Stimulated activated CD4-positive, alpha-beta T cell treated with anti-CD3 and anti-CD28 coated beads, Interleukin-15, amount 100 ng/mL, for 24 hours (primary cell): ENCODE data around the gene CDH5.

ENCODE experiments used
- DNase-seq: peaks from one replicate; pipeline ENCODE4 v3.0.0-alpha.2; 2020

The CDH5 gene

GRCh38 chr16:66395806-66396555, 29.5 kb downstream of the CDH5 start:
- no peak for DNase-seq

GRCh38 chr16:66397736-66398433, 31.4 kb downstream of the CDH5 start:
- DNase-seq = no peak

- no peak for DNase-seq
Measured at GRCh38 chr16:66399031-66399430, 32.5 kb downstream of the CDH5 start.

- DNase-seq = no peak
Measured at GRCh38 chr16:66399930-66400329, 33.4 kb downstream of the CDH5 start.

- no peak for DNase-seq
Measured at GRCh38 chr16:66400503-66401380, 34.3 kb downstream of the CDH5 start.

- no peak for DNase-seq
Measured at GRCh38 chr16:66401610-66402009, 35.1 kb downstream of the CDH5 start.

- no peak for DNase-seq
Measured at GRCh38 chr16:66402166-66402565, 35.7 kb downstream of the CDH5 start.

GRCh38 chr16:66402591-66403230, 36.2 kb downstream of the CDH5 start:
- DNase-seq = no peak

GRCh38 chr16:66403531-66404145, 37.1 kb downstream of the CDH5 start:
- no peak for DNase-seq

- DNase-seq = no peak
Measured at GRCh38 chr16:66405057-66405783, 38.7 kb downstream of the CDH5 start.

- DNase-seq = peak; percentile 92
Measured at GRCh38 chr16:66406534-66407221, 40.2 kb downstream of the CDH5 start.

- peak; percentile 43 for DNase-seq
Measured at GRCh38 chr16:66408163-66409048, 41.9 kb downstream of the CDH5 start.

- DNase-seq = no peak
Measured at GRCh38 chr16:66409156-66409555, 42.7 kb downstream of the CDH5 start.

GRCh38 chr16:66412182-66412581, 45.7 kb downstream of the CDH5 start:
- no peak for DNase-seq

GRCh38 chr16:66414891-66415290, 48.4 kb downstream of the CDH5 start:
- DNase-seq = no peak

GRCh38 chr16:66416136-66416535, 49.6 kb downstream of the CDH5 start:
- no peak for DNase-seq

GRCh38 chr16:66416939-66417700, 50.6 kb downstream of the CDH5 start:
- no peak for DNase-seq

GRCh38 chr16:66418165-66418962, 51.9 kb downstream of the CDH5 start:
- no peak for DNase-seq
